WI38 (cell line): ENCODE measurements around the gene FUOM.

Experiments
- H3K4me3 ChIP-seq: 2 replicates; pipeline ENCODE4 v1.5.1; 2011; ENCODE audit warnings: low read depth, mild to moderate bottlenecking, control low read depth, low read length
- CTCF ChIP-seq: IDR thresholded peaks from 2 replicates; pipeline ENCODE4 v1.5.1; 2012; ENCODE audit warnings: low read depth, mild to moderate bottlenecking, control low read depth, low read length

FUOM gene

DNA sequence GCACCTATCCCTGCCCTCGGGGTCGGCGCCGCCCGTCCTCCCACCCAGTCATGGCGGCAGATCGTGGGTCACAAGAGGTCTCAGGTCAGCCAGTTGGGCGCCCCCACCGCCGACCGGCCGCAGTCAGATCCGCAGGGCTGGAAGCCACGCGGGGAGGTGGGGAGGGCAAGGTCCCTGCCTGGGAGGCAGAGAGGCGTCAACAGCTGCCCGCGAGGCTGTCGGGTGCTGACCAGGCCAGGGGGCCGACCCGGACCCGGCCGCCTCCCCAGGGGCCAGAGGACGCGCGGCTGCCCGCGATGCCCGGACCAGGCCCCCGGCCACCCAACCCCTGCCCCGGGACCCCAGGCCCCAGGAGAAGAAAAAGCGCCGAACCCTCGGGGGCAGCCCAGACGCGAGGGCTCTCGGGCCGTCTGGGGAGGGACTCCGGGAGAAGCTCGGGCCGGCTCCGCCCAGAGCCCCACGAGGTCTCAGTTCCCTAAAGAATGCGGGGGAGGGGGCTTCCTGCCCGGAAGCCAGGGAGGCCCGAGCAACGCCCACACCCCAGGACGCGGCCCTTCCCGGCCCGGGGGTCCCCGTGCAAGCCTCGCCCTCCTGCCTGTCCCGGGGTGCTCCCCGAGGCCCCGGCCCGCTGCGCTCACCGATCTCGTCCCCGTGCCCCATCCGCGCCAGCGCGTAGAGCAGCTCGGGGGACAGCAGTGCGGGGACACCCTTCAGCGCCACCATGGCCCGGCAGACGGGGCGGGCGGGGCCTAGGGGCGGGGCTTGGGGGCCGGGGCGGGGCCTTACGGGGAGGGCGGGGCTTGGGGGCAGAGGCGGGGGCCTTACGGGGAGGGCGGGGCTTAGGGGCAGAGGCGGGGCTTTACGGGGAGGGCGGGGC, at the start of gene FUOM:
Gene FUOM, minus strand, starts transcription at position 735 of the 877 bp plus-strand sequence. Its CDS starts 12 bp downstream, at position 723.
- no peak for TF ChIP-seq CTCF
- H3K4me3 ChIP-seq, result peak within 1 kb of the TSS; percentile 57

- H3K4me3 ChIP-seq, result no peak overlapping the region
- TF ChIP-seq CTCF, result no peak
These were observed 48.2 kb upstream of the FUOM start for GRCh38 chr10:133405844-133406527.

DNA sequence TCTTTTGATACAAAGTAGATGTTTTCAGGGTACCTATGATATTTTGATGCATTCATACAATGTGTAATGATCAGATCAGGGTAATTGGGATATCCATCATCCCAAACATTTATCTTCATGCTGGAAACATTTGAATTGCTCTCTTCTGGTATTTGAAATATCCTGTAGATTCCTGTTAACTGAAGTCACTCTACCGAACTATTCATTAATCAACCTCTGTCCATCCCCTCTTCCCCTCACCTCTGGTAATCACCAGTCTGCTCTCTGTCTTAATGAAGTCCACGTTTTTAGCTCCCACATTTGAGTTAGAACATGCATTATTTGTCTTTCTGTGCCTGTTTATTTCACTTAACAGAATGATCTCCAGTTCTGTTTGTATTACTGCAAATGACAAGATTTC, 47.5 kb upstream of the FUOM start:
- TF ChIP-seq CTCF, result no peak
- H3K4me3 ChIP-seq, result no peak overlapping the region

DNA sequence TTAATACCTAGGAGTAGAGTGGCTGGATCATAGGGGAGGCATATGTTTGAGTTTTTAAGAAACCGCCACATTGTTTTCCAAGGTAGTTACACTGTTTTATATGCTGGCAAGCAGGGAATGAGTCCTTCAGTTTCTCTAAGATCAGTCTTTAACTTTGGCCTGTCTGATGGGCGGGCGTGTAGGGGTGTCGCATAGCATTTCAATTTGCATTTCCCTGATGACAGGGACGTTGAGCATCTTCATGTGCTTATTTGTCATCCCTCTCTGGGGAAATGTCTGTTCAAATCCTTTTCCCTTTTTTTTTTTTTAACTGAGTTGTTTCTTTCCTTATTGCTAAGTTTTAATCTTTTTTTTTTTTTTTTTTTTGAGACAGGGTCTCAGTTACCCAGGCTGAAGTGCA, 46.0 kb upstream of the FUOM start:
- H3K4me3 ChIP-seq, result no peak overlapping the region
- no peak for TF ChIP-seq CTCF

DNA sequence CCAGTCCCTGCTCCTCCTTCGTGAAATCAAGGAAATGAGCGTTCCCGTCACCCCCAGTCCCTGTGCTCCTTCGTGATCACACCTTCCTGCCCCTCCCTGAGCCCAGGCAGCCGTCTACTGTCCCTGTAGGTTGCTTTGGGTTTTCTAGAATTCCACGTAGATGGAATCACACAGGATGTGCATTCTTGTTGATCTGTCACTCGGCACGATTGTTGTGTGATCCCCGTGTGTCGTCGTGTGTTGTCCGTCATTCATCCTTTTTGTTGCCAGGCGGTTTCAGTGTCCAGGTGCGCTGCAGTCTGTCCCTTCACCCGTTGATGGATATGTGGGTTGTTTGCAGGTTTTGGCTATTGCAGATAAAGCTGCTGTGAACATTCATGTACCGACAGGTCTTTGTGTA, 45.5 kb upstream of the FUOM start:
- H3K4me3 ChIP-seq, result no peak overlapping the region
- TF ChIP-seq CTCF, result no peak

- no peak for TF ChIP-seq CTCF
- no peak overlapping the region for H3K4me3 ChIP-seq
These were observed 44.3 kb upstream of the FUOM start for GRCh38 chr10:133401981-133402725.
